HTR-8/SVneo (cell line): ENCODE data around the gene ZCCHC4.

ENCODE experiments used
- DNase-seq: peaks from one replicate; pipeline ENCODE4 v3.0.0; 2011; ENCODE audit warnings: low spot score, mixed read lengths; ENCODE audit not compliant: insufficient read length
- FAIRE-seq: peaks from 2 replicates; lab custom pipeline; 2011; peaks lifted over from hg19 to GRCh38; lab: Jason Lieb, UNC

ZCCHC4 gene

GRCh38 chr4:25312496-25313200 lies at the start of gene ZCCHC4:
Gene ZCCHC4, plus strand, starts transcription at chr4:25312774. Its CDS starts 36 bp downstream, at chr4:25312810.
- FAIRE-seq = peak; percentile 57
- DNase-seq = peak; percentile 78

- FAIRE-seq = no peak
- no peak for DNase-seq
Measured at GRCh38 chr4:25271866-25272265, 40.7 kb upstream of the ZCCHC4 start.

- DNase-seq = no peak
- FAIRE-seq = no peak
Measured at GRCh38 chr4:25280210-25280609, 32.4 kb upstream of the ZCCHC4 start.

GRCh38 chr4:25283948-25284347 lies 28.6 kb upstream of the ZCCHC4 start:
- FAIRE-seq (no peak), DNase-seq (no peak)

- DNase-seq (no peak), FAIRE-seq (no peak)
Measured at GRCh38 chr4:25284466-25284865, 28.1 kb upstream of the ZCCHC4 start.

GRCh38 chr4:25290490-25291067 lies 22.0 kb upstream of the ZCCHC4 start:
- DNase-seq (no peak), FAIRE-seq (no peak)

- DNase-seq = no peak
Measured at GRCh38 chr4:25291158-25291733, 21.3 kb upstream of the ZCCHC4 start.

GRCh38 chr4:25297528-25298242 lies 14.9 kb upstream of the ZCCHC4 start:
- DNase-seq (no peak), FAIRE-seq (no peak)

More at GRCh38 chr4:25291158-25291733, 21.3 kb upstream of the ZCCHC4 start:
- FAIRE-seq = no peak

- DNase-seq (no peak), FAIRE-seq (no peak)
Measured at GRCh38 chr4:25299476-25300203, 12.9 kb upstream of the ZCCHC4 start.

GRCh38 chr4:25301471-25301870 lies 11.1 kb upstream of the ZCCHC4 start:
- FAIRE-seq = no peak

GRCh38 chr4:25302626-25303025 lies 9.9 kb upstream of the ZCCHC4 start:
- FAIRE-seq (no peak), DNase-seq (no peak)

More at GRCh38 chr4:25301471-25301870, 11.1 kb upstream of the ZCCHC4 start:
- DNase-seq = no peak

- DNase-seq = no peak
- FAIRE-seq = no peak
Measured at GRCh38 chr4:25303578-25303977, 9.0 kb upstream of the ZCCHC4 start.

GRCh38 chr4:25306518-25307057 lies 6.0 kb upstream of the ZCCHC4 start:
- DNase-seq = no peak

GRCh38 chr4:25307596-25307995 lies 5.0 kb upstream of the ZCCHC4 start:
- DNase-seq (no peak), FAIRE-seq (no peak)

More at GRCh38 chr4:25306518-25307057, 6.0 kb upstream of the ZCCHC4 start:
- no peak for FAIRE-seq

GRCh38 chr4:25308306-25308705 lies 4.3 kb upstream of the ZCCHC4 start:
- DNase-seq (no peak), FAIRE-seq (no peak)

GRCh38 chr4:25308761-25309160 lies 3.8 kb upstream of the ZCCHC4 start:
- DNase-seq (no peak), FAIRE-seq (no peak)

- DNase-seq (no peak), FAIRE-seq (no peak)
Measured at GRCh38 chr4:25310066-25310802, 2.3 kb upstream of the ZCCHC4 start.

GRCh38 chr4:25310803-25311166 lies 1.8 kb upstream of the ZCCHC4 start:
- FAIRE-seq = no peak
- no peak for DNase-seq

GRCh38 chr4:25313201-25313895 lies 774 bp downstream of the ZCCHC4 start:
- FAIRE-seq (no peak), DNase-seq (no peak)
